ENCODE results near the gene MESP2. TPM values are rescaled to one million over a fixed set of nuclear protein-coding genes. Genes with fewer than 3 reads are reported as not detected.

MESP2 gene
- total and polyA plus RNA-seq, 2 of the 8 experiments (the other 6 are each of a cell fraction or from before 2014, with no cell fraction given) = 0.35 to 0.80 TPM

DNA sequence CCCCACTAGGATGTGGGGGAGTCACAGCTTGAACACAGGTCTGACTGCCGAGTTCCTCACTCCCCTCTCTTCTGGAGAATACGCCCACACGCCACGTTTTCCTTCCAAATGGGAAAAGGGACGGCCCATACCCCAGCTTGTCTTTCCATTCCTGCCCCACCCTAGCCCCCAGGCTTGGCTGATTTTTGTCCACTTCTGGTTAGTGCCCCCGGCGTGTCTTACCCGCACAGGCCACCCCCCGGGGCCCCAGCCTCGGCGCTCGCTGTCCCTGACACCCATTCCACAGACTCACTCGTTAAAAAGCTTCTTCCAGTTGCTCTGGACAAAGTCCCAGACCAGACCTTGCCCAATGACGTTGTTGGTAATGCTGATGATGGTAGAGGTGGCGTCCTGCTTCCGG lies 14.5 kb downstream of the MESP2 start:
- Histone ChIP-seq H3K36me3 (ENCODE audit: control insufficient read depth in 2 of 4, insufficient read depth in 4 of 4, low read length in 3 of 4) (no peaks in the 10 kb centered on the region), H3K27ac (ENCODE audit: low read depth, low read length) (no peak overlapping the region), H3K56ac (replicated peaks; ENCODE audit: insufficient read length, low read depth, low read length) (no peak overlapping the region), H4K91ac (replicated peaks; ENCODE audit: insufficient read length, low read length) (no peak overlapping the region), H3K79me1 (ENCODE audit: low read depth, low read length) (no peaks in the 10 kb centered on the region), H3K9me3 (ENCODE audit: insufficient read depth in 2 of 2, low read depth in 1 of 2, low read length in 1 of 2) (peaks cover 0 to 3% of the 10 kb centered on the region in 2 experiments; a peak in 2 of 4 replicates), H3K79me2 (ENCODE audit: control insufficient read depth in 1 of 2, insufficient read depth in 2 of 2, low read length in 2 of 2) (no peaks in the 10 kb centered on the region), H2BK5ac (ENCODE audit: low read depth, low read length) (no peak overlapping the region), H3K27me3 (replicated peaks in 1 of 4; ENCODE audit: control insufficient read depth in 3 of 4, extremely low read depth in 1 of 4, insufficient read depth in 3 of 4, low read length in 3 of 4) (no peaks in the 10 kb centered on the region; a peak in 1 of 7 replicates), H2AFZ (ENCODE audit: low read length) (no peak overlapping the region), H2BK20ac (ENCODE audit: low read length) (no peak overlapping the region), H4K20me1 (replicated peaks in 1 of 2; ENCODE audit: control insufficient read depth in 1 of 2, insufficient read depth in 2 of 2, low read length in 2 of 2) (no peaks in the 10 kb centered on the region), H2AK5ac (ENCODE audit: low read depth, low read length) (no peak overlapping the region), H2BK12ac (ENCODE audit: low read depth, low read length) (no peak overlapping the region), H4K8ac (ENCODE audit: extremely low read depth, insufficient read depth, low read length) (no peak overlapping the region), H3K23ac (ENCODE audit: insufficient read length) (no peak overlapping the region), H3K4ac (replicated peaks; ENCODE audit: insufficient read length, low read depth, low read length) (no peak overlapping the region), H3K4me3 (ENCODE audit: extremely low read depth in 1 of 4, insufficient read depth in 2 of 4, low read depth in 3 of 4, low read length in 4 of 4) (no peak overlapping the region), H4K5ac (ENCODE audit: insufficient read length, low read depth, low read length) (no peak overlapping the region), H2BK15ac (ENCODE audit: low read length) (no peak overlapping the region), H3K9ac (replicated peaks in 1 of 4; ENCODE audit: extremely low read depth in 1 of 4, low read depth in 3 of 4, low read length in 3 of 4) (no peak overlapping the region), H2BK120ac (replicated peaks; ENCODE audit: low read depth, low read length) (no peak overlapping the region), H3K23me2 (ENCODE audit: low read depth, low read length) (no peaks in the 10 kb centered on the region), H3K4me2 (ENCODE audit: insufficient read depth in 1 of 2, low read depth in 2 of 2, low read length in 2 of 2) (no peak overlapping the region), H3K18ac (ENCODE audit: extremely low read depth, low read length) (no peak overlapping the region), H3K14ac (ENCODE audit: insufficient read length) (no peak overlapping the region), H3K4me1 (replicated peaks in 1 of 4; ENCODE audit: control insufficient read depth in 3 of 4, insufficient read depth in 4 of 4, low read length in 3 of 4) (no peaks in the 10 kb centered on the region)
- ChIA-PET CTCF (ENCODE audit: partially characterized antibody) (interaction anchor here (0.5 to 2.9 kb wide), 8 partner anchors 8 to 175 kb away, joined by 3 to 7 read pairs (median 4); no protein-coding TSS in a partner anchor), POLR2A (ENCODE audit: partially characterized antibody) (no interaction called here)
- TF ChIP-seq RXRA (IDR thresholded peaks at IDR 0.05; ENCODE audit: insufficient read depth, low read depth, low read length) = no peak
- no peak for TF ChIP-seq KDM5A (IDR thresholded peaks at IDR 0.05; ENCODE audit: low read length)
- TF ChIP-seq EGR1 (IDR thresholded peaks at IDR 0.05; ENCODE audit: borderline replicate concordance, low read depth, low read length) = no peak
- TF ChIP-seq CEBPB (IDR thresholded peaks at IDR 0.05; ENCODE audit: low read depth, low read length) = no peak
- TF ChIP-seq MAFK (IDR thresholded peaks at IDR 0.05; ENCODE audit: low read depth, low read length) = no peak
- TF ChIP-seq POLR2A (IDR thresholded peaks at IDR 0.05; ENCODE audit: control extremely low read depth in 1 of 2, low read depth in 2 of 2, low read length in 2 of 2) = no peak
- TF ChIP-seq POLR2AphosphoS5 (IDR thresholded peaks at IDR 0.05; ENCODE audit: low read depth, low read length) = no peak
- no peak for TF ChIP-seq CBX5 (IDR thresholded peaks at IDR 0.05; ENCODE audit: low read depth, low read length)
- no peak for TF ChIP-seq RNF2 (IDR thresholded peaks at IDR 0.05; ENCODE audit: borderline replicate concordance, low read depth, low read length, missing control alignments, poor library complexity, severe bottlenecking)
- FAIRE-seq (no peak), DNase-seq (ENCODE audit: low read depth in 1 of 2, low spot score in 2 of 2) (no peak)
- 88% methylated on average over 13 of the region's 16 CpGs; no CpG with 5 or more reads in 1 of the 2 experiments for WGBS, 2 experiments (ENCODE audit: extremely low coverage in 1 of 2, insufficient coverage in 1 of 2, insufficient read length in 1 of 2, insufficient replicate concordance in 2 of 2, low coverage in 1 of 2, low lambda C conversion rate in 2 of 2, missing lambda C conversion rate in 1 of 2)
